ENCODE results near the gene TBC1D32.

TBC1D32 gene

GRCh38 chr6:121338366-121338765 lies 4.1 kb upstream of the TBC1D32 start:
- no peak for TF ChIP-seq CTCF (IDR thresholded peaks at IDR 0.05)

GRCh38 chr6:121335087-121336008 lies 1.1 kb upstream of the TBC1D32 start:
- TF ChIP-seq CTCF (IDR thresholded peaks at IDR 0.05) = no peak

GRCh38 chr6:121333196-121333595 lies 1.1 kb downstream of the TBC1D32 start:
- no peak for TF ChIP-seq CTCF (IDR thresholded peaks at IDR 0.05)

GRCh38 chr6:121330516-121330915 lies 3.8 kb downstream of the TBC1D32 start:
- TF ChIP-seq CTCF (IDR thresholded peaks at IDR 0.05) = no peak

- TF ChIP-seq CTCF (IDR thresholded peaks at IDR 0.05) = no peak
Measured at GRCh38 chr6:121321282-121321681, 13.0 kb downstream of the TBC1D32 start.

- no peak for TF ChIP-seq CTCF (IDR thresholded peaks at IDR 0.05)
Measured at GRCh38 chr6:121319603-121320002, 14.7 kb downstream of the TBC1D32 start.

GRCh38 chr6:121319112-121319553 lies 15.1 kb downstream of the TBC1D32 start:
- TF ChIP-seq CTCF (IDR thresholded peaks at IDR 0.05) = no peak

All from LNCAP (cell line).